Epithelial cell of alveolus of lung (primary cell): Measurements from ENCODE around the gene CTSO. TPM values are rescaled to one million over a fixed set of nuclear protein-coding genes. Genes with fewer than 3 reads are reported as not detected.

Source experiments
- total RNA-seq: library from RNA; depleted of rRNA; stranded (reverse); fragments of >200 nt; gene quantifications from 2 replicates; pipeline ENCODE4 v1.2.1, GENCODE V29; 2015

CTSO gene
- total RNA-seq, result 10.6 and 22.9 TPM in 2 replicates

GRCh38 chr4:155953151-155954117, at the start of gene CTSO:
Gene CTSO (minus strand): TSS chr4:155953866. CDS start chr4:155953847, 19 bp downstream.

DNA sequence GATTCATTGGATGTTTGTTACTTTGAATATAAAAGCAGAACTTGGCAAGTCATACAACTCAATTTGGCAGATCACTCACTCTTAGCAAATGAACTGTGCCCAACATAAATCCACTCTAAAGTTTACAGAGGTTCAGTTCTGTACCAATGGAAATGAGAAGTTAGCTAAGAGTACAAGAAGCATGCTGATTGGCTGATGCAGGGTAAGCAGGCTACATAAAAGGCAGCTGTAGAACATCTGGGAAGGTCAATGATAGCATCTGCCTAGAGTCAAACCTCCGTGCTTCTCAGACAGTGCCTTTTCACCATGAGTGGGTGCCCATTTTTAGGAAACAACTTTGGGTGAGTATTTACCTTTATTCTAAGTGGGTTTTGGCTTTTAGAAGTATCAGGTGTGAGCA, 50.2 kb downstream of the CTSO start, which contains the start of gene TDO2:
TSS of gene TDO2 (plus strand) at position 244 of the 400 bp plus-strand sequence. CDS start at position 307, 63 bp downstream.

Other genes with a start within 250 kb of the CTSO start
- gene GUCY1B1, start 194.8 kb downstream of the CTSO start, total RNA-seq, result 8.1 and 20.5 TPM in 2 replicates
- gene ASIC5, start 87.6 kb downstream of the CTSO start, total RNA-seq, result not detected in 2 replicates
- gene TDO2, start 50.2 kb downstream of the CTSO start, total RNA-seq, result 0.78 and 1.3 TPM in 2 replicates